NCI-H526 (cell line): ENCODE measurements around the gene SUSD4.

Experiments used
- DNase-seq, 2 experiments: peaks; one replicate each; lab custom pipeline; 2025; lab: John Stamatoyannopoulos, UW

The SUSD4 gene

DNA sequence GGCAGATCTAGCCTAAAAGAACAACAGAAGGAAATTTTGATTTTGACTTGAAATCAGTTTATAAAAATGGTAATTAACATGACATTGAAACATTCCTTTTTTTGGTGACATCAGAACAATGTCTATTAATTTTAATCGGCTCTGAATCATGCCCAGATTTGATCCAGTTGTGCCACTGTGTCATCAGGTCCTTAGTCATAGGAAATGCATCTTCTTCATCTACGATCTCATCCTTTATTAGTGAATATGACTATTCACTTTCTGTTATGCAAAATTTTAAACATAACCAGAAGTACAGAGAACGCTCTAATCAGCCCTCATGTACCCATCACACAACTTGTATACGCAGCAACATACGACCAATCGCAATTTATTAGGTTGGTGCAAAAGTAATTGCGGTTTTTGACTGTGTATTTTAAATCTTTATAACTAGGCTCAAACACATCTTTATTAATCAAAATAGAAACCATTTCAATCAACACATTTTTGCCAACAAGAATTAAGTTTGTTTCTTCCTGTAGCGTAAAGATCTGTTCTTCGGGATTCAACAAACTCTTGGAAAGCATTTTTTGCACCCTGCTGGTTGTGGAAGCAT lies 180.6 kb downstream of the SUSD4 start:
- no peak for DNase-seq

DNA sequence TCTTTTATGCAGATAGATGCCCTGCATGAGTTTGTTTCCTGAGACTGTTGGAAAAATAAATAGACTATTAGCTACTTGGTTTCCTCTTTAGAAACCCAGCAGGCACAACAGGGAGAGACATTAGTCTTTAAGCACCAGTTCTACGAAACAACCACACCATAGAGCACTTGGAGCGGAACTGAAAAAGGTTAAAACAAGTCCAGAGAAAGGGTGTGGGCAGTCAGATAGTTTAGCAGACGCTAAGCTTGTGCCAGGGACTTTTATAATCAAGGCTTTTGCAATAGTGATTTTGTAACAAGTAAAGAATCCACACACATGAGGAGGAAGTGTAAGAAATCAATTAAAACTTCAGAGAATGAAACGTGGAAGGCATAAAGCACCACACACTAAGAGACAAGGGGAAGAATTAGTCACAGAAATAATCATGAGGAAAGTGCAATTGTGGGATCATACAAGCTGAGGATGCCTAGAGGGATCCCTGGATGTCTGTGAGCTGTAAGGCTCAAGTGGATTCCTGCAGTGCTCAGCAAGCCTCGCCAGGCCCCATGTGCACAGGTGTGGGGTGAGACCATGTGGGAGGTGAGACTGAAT lies 183.2 kb downstream of the SUSD4 start:
- no peak for DNase-seq

DNA sequence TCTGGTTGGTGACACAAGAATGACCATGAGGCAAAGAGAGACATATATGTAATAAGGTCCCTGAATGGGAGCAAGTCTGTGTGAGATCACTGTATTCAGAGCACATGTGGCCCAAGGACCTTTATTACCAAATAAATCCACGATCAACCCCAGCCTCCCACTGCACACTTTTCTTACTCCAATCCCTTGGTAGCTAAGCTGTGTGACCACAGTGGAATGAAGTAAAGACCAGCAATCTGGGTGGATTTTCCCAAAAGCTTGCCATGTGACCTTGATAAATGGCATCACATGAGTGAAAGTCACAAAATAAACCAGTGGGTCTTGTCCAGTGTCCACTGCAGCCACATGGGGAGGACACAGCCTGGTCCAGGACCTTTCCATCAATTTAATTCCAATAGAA lies 184.2 kb downstream of the SUSD4 start:
- no peak for DNase-seq

DNA sequence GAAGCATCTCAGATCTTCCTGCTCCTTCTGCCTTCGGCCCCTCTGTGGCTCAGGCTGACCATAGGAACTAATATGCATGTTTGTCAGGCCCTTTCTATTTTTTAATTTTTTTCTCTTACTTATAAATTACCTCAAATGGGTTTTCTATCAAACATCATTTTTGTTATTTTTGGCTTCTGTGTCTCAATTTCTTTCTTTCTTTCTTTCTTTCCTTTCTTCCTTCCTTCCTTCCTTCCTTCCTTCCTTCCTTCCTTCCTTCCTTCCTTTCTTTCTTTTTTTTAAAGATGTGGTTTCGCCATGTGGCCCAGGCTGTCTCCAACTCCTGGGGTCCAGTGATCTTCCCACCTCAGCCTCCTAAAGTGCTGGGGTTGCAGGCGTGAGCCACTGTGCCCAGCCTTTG lies 184.7 kb downstream of the SUSD4 start:
- no peak for DNase-seq

DNA sequence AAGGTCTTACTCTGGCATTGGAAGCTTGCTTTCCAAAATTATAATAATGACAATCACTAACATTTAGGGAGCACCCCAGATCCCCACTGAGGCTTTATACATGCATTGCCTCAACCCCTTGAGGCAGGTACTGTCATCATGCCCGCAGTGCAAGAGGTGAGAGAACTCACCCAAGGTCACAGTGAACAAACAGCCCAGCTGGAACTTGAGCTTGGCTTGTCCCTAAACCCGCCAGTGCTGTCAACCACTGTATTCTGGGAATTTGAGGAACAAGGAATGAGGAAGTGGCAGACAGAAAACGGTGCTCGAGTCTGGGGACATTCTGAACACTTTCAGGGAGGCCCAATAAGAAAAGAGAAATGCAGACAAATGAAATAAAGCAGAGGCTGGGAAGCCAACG lies 186.3 kb downstream of the SUSD4 start:
- DNase-seq = no peak

DNA sequence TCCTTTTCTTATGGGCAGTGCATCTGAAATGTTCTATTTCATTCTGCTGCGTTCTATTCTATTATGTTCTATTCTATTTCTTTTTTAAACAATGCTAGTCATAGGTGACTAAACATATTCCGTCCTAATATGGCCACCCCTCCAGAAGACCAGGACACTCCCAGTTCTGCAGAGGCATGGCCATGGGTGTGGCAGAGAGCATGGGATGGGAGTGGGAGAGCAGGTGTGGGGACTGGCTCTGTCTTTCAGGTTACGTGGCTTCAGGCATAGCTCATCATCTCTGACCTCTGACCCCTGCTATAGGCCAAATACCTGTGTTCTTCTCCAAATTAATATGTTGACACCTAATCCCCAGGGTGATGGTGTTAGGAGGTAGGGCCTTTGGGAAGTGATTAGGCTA lies 187.5 kb downstream of the SUSD4 start:
- no peak for DNase-seq

DNA sequence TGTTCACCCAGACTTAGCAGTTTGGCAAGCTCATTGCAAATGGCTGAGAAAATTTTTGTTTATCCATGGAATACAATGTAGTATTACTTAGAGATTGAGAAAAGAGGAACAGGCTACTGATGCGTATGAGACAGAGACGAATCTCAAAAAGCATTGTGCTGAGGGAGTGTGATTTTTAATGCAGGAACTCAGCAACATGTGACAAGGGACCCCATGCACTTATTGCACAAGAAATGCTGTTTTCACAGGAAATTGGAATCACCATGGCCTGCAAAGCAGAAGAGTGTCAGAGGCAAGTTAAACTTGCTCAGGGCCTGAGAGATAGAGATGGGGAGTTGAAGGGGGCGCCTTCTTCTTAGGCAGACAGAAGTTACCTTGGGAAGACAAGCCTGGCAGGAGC lies 188.3 kb downstream of the SUSD4 start:
- no peak for DNase-seq

DNA sequence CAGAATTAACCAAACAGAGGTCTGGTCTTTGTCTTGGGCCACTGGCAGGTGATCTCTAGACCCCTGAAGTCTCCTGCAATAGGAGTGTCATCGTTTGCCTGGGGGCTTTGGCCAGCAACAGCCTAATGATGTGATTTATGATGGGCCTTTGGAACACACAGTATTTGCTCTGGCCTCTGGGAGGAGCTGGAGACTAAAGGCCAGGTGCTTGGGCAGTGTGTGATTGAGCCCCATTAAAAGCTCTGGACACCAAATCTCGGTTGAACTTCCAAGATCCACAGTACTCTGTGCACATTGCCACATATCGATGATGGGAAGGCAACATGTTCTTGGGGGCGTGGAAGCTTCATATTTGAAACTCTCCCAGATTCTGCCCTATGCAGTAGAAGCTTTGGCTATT lies 188.9 kb downstream of the SUSD4 start:
- DNase-seq = no peak
